NCI-H1694 treated with DMSO at 0.1 percent for 48 hours (cell line): ENCODE results near the gene SKIC3.

ENCODE experiments used
- DNase-seq: peaks from one replicate; lab custom pipeline; 2025; lab: John Stamatoyannopoulos, UW

SKIC3 gene

DNA sequence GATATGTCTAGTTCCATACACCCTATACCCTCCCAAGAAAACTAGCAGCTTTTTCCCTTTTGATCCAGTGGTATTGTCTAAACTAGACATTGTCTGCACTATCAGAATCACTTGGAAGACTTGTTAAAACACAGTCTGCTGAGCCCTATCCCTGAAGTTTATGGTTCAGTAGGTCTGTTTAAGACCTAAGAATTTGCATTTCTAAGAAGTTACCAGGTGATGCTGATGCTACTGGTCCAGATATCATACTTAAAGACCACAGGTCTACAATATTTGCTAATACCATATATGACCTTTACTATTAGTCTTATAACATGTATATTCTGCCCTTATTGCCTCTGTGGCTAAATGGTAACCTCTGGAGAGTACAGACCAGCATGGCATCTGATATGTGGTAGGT is 23.3 kb downstream of the SKIC3 start:
- no peak for DNase-seq

DNA sequence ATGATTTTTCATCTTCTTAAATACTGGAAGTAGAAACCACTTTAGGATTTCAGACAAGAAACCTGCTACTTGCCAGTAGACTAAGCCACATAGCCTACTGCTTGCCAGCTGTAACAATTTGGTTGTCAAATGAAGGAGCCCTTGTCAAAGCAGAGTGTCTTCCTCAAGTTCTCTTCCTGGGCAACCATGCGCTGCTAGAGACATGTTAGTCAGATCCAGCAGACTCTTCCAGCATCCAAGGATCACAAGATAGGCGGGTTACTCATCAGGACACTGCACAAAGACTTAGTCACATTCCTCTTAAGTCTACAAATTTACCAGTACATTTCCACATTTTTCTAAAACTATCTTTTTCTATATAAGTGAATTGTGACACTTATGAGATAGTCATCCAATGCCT is 24.4 kb downstream of the SKIC3 start:
- no peak for DNase-seq

GRCh38 chr5:95528565-95528964 is 26.2 kb downstream of the SKIC3 start:
- DNase-seq: no peak

DNA sequence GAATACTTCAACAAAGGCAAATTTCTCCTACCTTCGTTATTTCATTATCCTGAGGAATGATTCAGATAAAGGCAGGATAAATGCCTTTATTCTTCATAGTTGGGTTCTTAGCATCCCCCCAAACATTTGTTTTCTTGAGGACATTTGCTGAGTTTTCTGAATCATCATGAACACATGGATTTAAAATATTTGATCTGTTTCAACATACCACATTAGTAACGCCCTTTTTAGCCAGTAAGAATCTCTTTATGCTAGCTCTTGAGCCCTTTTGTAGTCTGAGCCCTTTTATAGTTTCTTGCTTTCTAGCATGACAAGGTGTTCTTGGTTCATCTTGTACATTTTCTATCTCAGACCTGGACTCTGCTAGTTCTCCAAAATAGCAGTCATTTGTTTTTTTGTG is 27.9 kb downstream of the SKIC3 start:
- no peak for DNase-seq

- no peak for DNase-seq
These were observed 30.4 kb downstream of the SKIC3 start for GRCh38 chr5:95524423-95524822.

DNA sequence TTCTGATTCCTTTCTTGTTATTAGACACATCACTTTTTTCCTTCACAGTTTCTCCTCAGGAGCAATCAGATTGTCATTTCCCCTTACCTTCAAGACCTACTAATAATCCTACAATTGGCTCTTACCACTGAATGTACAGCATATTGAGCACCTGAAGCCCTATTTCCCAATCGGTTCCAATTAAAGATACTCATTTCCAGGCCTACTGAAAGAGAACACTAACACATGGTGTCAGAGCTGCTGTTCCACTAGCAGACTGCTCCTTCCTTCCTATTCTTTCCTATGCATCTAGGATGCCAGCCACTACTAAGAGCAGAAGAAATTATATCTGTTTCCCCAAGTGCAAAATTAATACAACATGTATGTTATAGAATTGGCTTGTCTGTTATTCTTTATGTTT is 34.6 kb downstream of the SKIC3 start:
- peak; percentile 22 for DNase-seq

DNA sequence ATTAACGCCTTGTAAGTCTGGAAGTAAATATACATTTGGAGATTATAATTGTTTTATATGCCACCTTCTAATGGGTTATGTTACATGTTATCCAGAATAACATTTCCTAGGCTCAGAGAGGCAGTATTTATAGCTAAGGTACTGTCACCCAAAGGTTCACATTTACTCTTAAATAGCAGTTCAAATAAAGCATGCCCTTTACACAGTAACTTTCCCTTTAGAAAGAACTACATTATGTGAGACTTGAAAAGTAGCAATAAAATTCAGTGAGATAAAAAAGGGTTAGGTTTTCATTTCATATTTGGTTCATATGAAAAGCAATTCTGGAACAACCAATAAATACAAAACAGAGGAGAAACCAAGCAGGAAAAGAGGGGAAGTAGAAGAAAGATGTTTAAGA is 35.1 kb downstream of the SKIC3 start:
- peak; percentile 37 for DNase-seq

DNA sequence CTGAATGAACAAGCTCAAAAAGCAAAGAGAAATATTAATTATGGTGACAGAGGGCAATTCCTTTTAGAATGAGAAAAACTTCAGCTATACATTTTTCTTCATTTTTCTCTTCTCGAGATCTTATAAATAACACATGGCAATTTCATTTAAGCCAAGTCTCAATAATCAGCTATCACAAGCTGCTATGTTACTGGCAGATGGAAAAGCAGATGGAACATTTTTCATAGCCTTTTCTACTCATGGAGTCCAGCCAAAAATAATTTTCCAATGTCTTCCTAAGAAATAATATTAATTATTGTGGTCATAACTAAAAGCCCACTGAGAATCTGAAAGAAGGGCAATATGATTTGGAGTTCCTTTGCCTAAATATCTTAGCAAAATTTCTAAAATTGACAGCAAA is 35.6 kb downstream of the SKIC3 start:
- DNase-seq: peak; percentile 75

DNA sequence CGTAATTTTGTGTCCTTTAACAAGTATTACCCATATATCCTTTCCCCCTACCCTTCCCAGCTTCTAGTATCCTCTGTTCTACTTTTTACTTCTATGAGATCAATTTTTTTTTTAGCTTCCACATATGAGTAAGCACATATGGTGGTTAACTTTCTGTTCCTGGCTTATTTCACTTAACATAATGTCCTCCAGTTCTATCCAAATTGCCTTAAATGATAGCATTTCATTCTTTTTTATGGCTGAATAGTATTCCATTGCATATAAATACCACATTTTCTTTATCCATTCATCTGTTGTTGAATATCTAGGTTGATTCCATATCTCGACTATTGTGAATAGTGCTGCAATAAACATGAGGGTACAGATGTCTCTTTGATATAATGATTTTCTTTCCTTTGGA is 36.4 kb downstream of the SKIC3 start:
- DNase-seq: no peak

DNA sequence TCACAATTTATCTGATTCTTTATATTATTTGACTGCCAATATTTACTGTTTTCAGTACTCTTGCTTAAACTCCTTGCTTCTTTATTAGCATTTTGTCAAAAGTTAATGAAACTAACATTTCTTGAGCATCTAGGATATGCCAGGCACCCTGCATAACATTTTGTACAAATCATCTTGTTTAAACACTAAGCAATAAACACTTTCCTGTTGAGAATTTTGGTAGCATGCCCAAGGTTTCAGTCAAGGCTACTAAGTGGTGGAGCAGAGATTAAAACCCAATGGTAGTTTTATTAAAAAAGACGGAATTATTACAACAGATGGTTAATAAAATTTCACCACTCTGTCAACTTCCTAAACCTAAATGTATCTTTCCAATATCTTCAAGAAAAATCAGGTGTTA is 43.2 kb downstream of the SKIC3 start:
- no peak for DNase-seq

GRCh38 chr5:95508550-95508949 is 46.2 kb downstream of the SKIC3 start:
- DNase-seq: no peak
